Left cardiac atrium (tissue), 4 donors: Measurements from ENCODE around the gene IFFO2. TPM values are rescaled to one million over a fixed set of nuclear protein-coding genes. Genes with fewer than 3 reads are reported as not detected.
"Not testable (repeated sequence)": the region's sequence is repeated elsewhere in the genome, so short reads cannot be mapped to it uniquely, and the experiment has no call there.

Experiments used
- ATAC-seq, 2 donors: fragments of 200-7000 bp; cut with Tn5 transposase; one replicate each; pipeline ENCODE4 v1.9.1; 2020; ENCODE audit warnings: mild to moderate bottlenecking in 2 of 2, moderate library complexity in 2 of 2
- DNase-seq: peaks from one replicate; pipeline ENCODE4 v3.0.0-alpha.2; 2020
- intact Hi-C, 2 donors: fragments of 100-400 bp; cut with DNase I; formaldehyde crosslinking; loops; one replicate each; pipeline versions ENCODE4 v1.14.1 to v1.15.1; 2022 to 2023
- total RNA-seq, 2 donors: library from RNA; stranded (reverse); fragmentation: NEBNext Ultra II Directional; extraction: Animal tissue kit (Norgen Biotek cat#: 25700); gene quantifications; one replicate each; pipeline ENCODE4 v1.2.1, GENCODE V29; 2021
- donor health status: DM: no; HTN: yes; CAD: no.
- donor health status: DM: no; HTN: yes; CAD: no; lungs with severe emphysema.
- donor health status: DM: yes; HTN: yes; CAD: no.
- donor health status: Dilated cardiomyopathy.

The IFFO2 gene
- total RNA-seq, 2 donors from 2014 or later, result 3.4 to 6.4 TPM

GRCh38 chr1:18908911-18909771 lies 47.3 kb downstream of the IFFO2 start:
- intact Hi-C loops, result loop anchor here (5.0 kb wide), 3 partner anchors 48 to 178 kb away; partner anchors contain the start of gene IFFO2 (in 1 of the 2)
- DNase-seq, result no peak
- ATAC-seq, result no peak

- DNase-seq (peak; percentile 47), ATAC-seq (peak; percentile 27 to 53)
- intact Hi-C loops, result loop anchor here (5.0 kb wide), 3 partner anchors 49 to 179 kb away; partner anchors contain the start of gene IFFO2 (in 1 of the 2)
Observed at GRCh38 chr1:18907917-18908845, 48.3 kb downstream of the IFFO2 start.

GRCh38 chr1:18907021-18907916 lies 49.2 kb downstream of the IFFO2 start:
- intact Hi-C loops, result loop anchor here (5.0 kb wide), 3 partner anchors 50 to 180 kb away; partner anchors contain the start of gene IFFO2 (in 1 of the 2)
- DNase-seq (peak; percentile 77), ATAC-seq (peak; percentile 6 to 33)

- no peak for DNase-seq
- intact Hi-C loops, result no loop called here
- no peak for ATAC-seq
Observed at GRCh38 chr1:18903291-18903756, 53.2 kb downstream of the IFFO2 start.

- ATAC-seq (peak; percentile 98), DNase-seq (peak; percentile 98)
- intact Hi-C loops, result no loop called here
Observed at GRCh38 chr1:18902523-18903290, 53.8 kb downstream of the IFFO2 start, which contains the start of gene ALDH4A1. Gene ALDH4A1, minus strand, starts transcription at chr1:18902555. Its CDS starts 32 bp downstream, at chr1:18902523.

GRCh38 chr1:18901952-18902522 lies 54.4 kb downstream of the IFFO2 start:
- intact Hi-C loops, result no loop called here
- ATAC-seq (peak; percentile 4 to 10), DNase-seq (no peak)

- ATAC-seq, result no peak
Observed at GRCh38 chr1:18901147-18901951, 55.1 kb downstream of the IFFO2 start.

GRCh38 chr1:18900303-18900841 lies 56.1 kb downstream of the IFFO2 start:
- DNase-seq (no peak), ATAC-seq (no peak)
- intact Hi-C loops, result no loop called here

More at GRCh38 chr1:18901147-18901951, 55.1 kb downstream of the IFFO2 start:
- intact Hi-C loops, result no loop called here
- DNase-seq, result no peak

- intact Hi-C loops, result no loop called here
- no peak for DNase-seq
- ATAC-seq, result no peak
Observed at GRCh38 chr1:18899363-18900049, 57.0 kb downstream of the IFFO2 start.

- DNase-seq (no peak), ATAC-seq (no peak)
- intact Hi-C loops, result no loop called here
Observed at GRCh38 chr1:18898567-18898966, 57.9 kb downstream of the IFFO2 start.

- DNase-seq (no peak), ATAC-seq (no peak)
- intact Hi-C loops, result no loop called here
Observed at GRCh38 chr1:18895317-18895716, 61.2 kb downstream of the IFFO2 start.

- DNase-seq, result no peak
- ATAC-seq, result no peak
- intact Hi-C loops, result no loop called here
Observed at GRCh38 chr1:18893120-18893519, 63.4 kb downstream of the IFFO2 start.

- ATAC-seq, DNase-seq, intact Hi-C loops: not testable (repeated sequence)
Observed at GRCh38 chr1:18891858-18892257, 64.6 kb downstream of the IFFO2 start.

- DNase-seq (no peak), ATAC-seq (no peak)
- intact Hi-C loops, result no loop called here
Observed at GRCh38 chr1:18891426-18891780, 65.1 kb downstream of the IFFO2 start.

GRCh38 chr1:18890706-18891425 lies 65.6 kb downstream of the IFFO2 start:
- peak; percentile 26 to 64 for ATAC-seq

More at GRCh38 chr1:18890706-18891425, 65.6 kb downstream of the IFFO2 start:
- intact Hi-C loops, result no loop called here
- DNase-seq, result no peak
